Loucy (cell line): ENCODE data around the gene PDK2.
A peak's percentile ranks its signal among the peaks of the same experiment; 100 is the strongest.

ENCODE experiments used
- H2AFZ ChIP-seq: fragments of 200-600 bp; sonication (generic); 2 replicates; pipeline ENCODE4 v1.6.0; 2016; ENCODE audit warnings: antibody characterized with exemption, mild to moderate bottlenecking, low read length, moderate library complexity
- H3F3A ChIP-seq: fragments of 200-600 bp; 2 replicates; pipeline ENCODE4 v1.6.0; 2016; ENCODE audit warnings: antibody characterized with exemption, low read depth, mild to moderate bottlenecking
- H3K27me3 ChIP-seq: fragments of 200-600 bp; sonication (generic); 2 replicates; pipeline ENCODE4 v1.6.1; 2014; ENCODE audit warnings: low read length, mild to moderate bottlenecking; ENCODE audit not compliant: insufficient read depth, poor library complexity, severe bottlenecking
- H3K36me3 ChIP-seq: fragments of 200-600 bp; sonication (generic); 2 replicates; pipeline ENCODE4 v1.6.1; 2016; ENCODE audit warnings: low read length; ENCODE audit not compliant: insufficient read depth
- H3K4me1 ChIP-seq: fragments of 200-600 bp; sonication (generic); 2 replicates; pipeline ENCODE4 v1.5.1; 2014; ENCODE audit warnings: low read length, mild to moderate bottlenecking; ENCODE audit not compliant: insufficient read depth, poor library complexity, severe bottlenecking
- H3K4me2 ChIP-seq: fragments of 200-600 bp; sonication (generic); 2 replicates; pipeline ENCODE4 v1.6.0; 2014; ENCODE audit warnings: antibody characterized with exemption, low read length, low read depth, mild to moderate bottlenecking; ENCODE audit not compliant: poor library complexity, severe bottlenecking
- H3K4me3 ChIP-seq: fragments of 200-600 bp; sonication (generic); 2 replicates; pipeline ENCODE4 v1.5.1; 2014; ENCODE audit warnings: low read length, mild to moderate bottlenecking, mixed read lengths; ENCODE audit not compliant: poor library complexity, severe bottlenecking
- H3K79me2 ChIP-seq: fragments of 200-600 bp; sonication (generic); 2 replicates; pipeline ENCODE4 v1.6.1; 2014; ENCODE audit warnings: low read length; ENCODE audit not compliant: insufficient read depth
- H3K9ac ChIP-seq: fragments of 200-600 bp; sonication (generic); 2 replicates; pipeline ENCODE4 v1.6.0; 2014; ENCODE audit warnings: mild to moderate bottlenecking, low read depth, low read length, moderate library complexity; ENCODE audit not compliant: poor library complexity, severe bottlenecking
- H3K9me2 ChIP-seq: fragments of 200-600 bp; sonication (generic); replicated peaks from 2 replicates; pipeline ENCODE4 v1.6.1; 2016; ENCODE audit warnings: low read depth, low read length, mixed read lengths
- H3K9me3 ChIP-seq: fragments of 200-600 bp; sonication (generic); 2 replicates; pipeline ENCODE4 v1.6.1; 2014; ENCODE audit warnings: mild to moderate bottlenecking, antibody characterized with exemption, low read length, low read depth; ENCODE audit not compliant: insufficient read depth
- H4K20me1 ChIP-seq: fragments of 200-600 bp; sonication (generic); 2 replicates; pipeline ENCODE4 v1.6.0; 2014; ENCODE audit warnings: antibody characterized with exemption, low read length, mild to moderate bottlenecking; ENCODE audit not compliant: insufficient read depth, poor library complexity, severe bottlenecking
- CTCF ChIP-seq: fragments of 200-600 bp; sonication (generic); conservative IDR thresholded peaks from 2 replicates; pipeline ENCODE4 v1.5.1; 2014; ENCODE audit warnings: mild to moderate bottlenecking, antibody characterized with exemption, low read length
- EZH2phosphoT487 ChIP-seq: fragments of 200-600 bp; IDR thresholded peaks from 2 replicates; pipeline ENCODE4 v1.6.1; 2018; ENCODE audit warnings: antibody characterized with exemption, mild to moderate bottlenecking, moderate library complexity, borderline replicate concordance

PDK2 gene

GRCh38 chr17:50094243-50094752 lies 853 bp upstream of the PDK2 start:
- H3K4me1 ChIP-seq = peaks cover 13% of the 10 kb centered on the region
- H3K4me2 ChIP-seq = peak overlapping the region; percentile 96
- H3K27me3 ChIP-seq = no peaks in the 10 kb centered on the region
- peak overlapping the region; percentile 99 for H2AFZ ChIP-seq
- no peaks in the 10 kb centered on the region for H3K9me2 ChIP-seq
- H3K4me3 ChIP-seq = peak overlapping the region; percentile 83
- peaks cover 12% of the 10 kb centered on the region; the same call in 1 of the 2 replicates for H3K79me2 ChIP-seq
- H4K20me1 ChIP-seq = no peaks in the 10 kb centered on the region
- TF ChIP-seq EZH2phosphoT487 = no peak
- TF ChIP-seq CTCF = peak; percentile 83
- H3F3A ChIP-seq = no peaks in the 10 kb centered on the region
- no peaks in the 10 kb centered on the region for H3K36me3 ChIP-seq
- no peaks in the 10 kb centered on the region for H3K9me3 ChIP-seq
- H3K9ac ChIP-seq = peak overlapping the region; percentile 61

- H3K79me2 ChIP-seq = peaks cover 12% of the 10 kb centered on the region; the same call in 1 of the 2 replicates
- TF ChIP-seq EZH2phosphoT487 (no peak), CTCF (no peak)
- H3K9me2 ChIP-seq = no peaks in the 10 kb centered on the region
- H3K4me3 ChIP-seq = peak overlapping the region; percentile 83
- H3F3A ChIP-seq = no peaks in the 10 kb centered on the region
- peak overlapping the region; percentile 82 for H3K9ac ChIP-seq
- H3K4me2 ChIP-seq = peak overlapping the region; percentile 69
- no peaks in the 10 kb centered on the region for H3K27me3 ChIP-seq
- no peaks in the 10 kb centered on the region for H3K9me3 ChIP-seq
- peak overlapping the region; percentile 93 for H2AFZ ChIP-seq
- H3K4me1 ChIP-seq = peaks cover 23% of the 10 kb centered on the region
- no peaks in the 10 kb centered on the region for H4K20me1 ChIP-seq
- H3K36me3 ChIP-seq = no peaks in the 10 kb centered on the region
These were observed 481 bp downstream of the PDK2 start for GRCh38 chr17:50095626-50096037.

GRCh38 chr17:50096092-50096491 lies 941 bp downstream of the PDK2 start:
- H3F3A ChIP-seq = no peaks in the 10 kb centered on the region
- peaks cover 23% of the 10 kb centered on the region for H3K4me1 ChIP-seq
- H4K20me1 ChIP-seq = no peaks in the 10 kb centered on the region
- H3K79me2 ChIP-seq = peaks cover 12% of the 10 kb centered on the region; the same call in 1 of the 2 replicates
- no peaks in the 10 kb centered on the region for H3K27me3 ChIP-seq
- peak overlapping the region; percentile 82 for H3K9ac ChIP-seq
- TF ChIP-seq CTCF = no peak
- no peak for TF ChIP-seq EZH2phosphoT487
- no peaks in the 10 kb centered on the region for H3K36me3 ChIP-seq
- H3K4me3 ChIP-seq = peak overlapping the region; percentile 83
- no peaks in the 10 kb centered on the region for H3K9me3 ChIP-seq
- H3K9me2 ChIP-seq = no peaks in the 10 kb centered on the region
- H2AFZ ChIP-seq = no peak overlapping the region
- H3K4me2 ChIP-seq = peak overlapping the region; percentile 69
